Measurements from ENCODE around the gene KCNE4.
"Not testable (repeated sequence)": the region's sequence is repeated elsewhere in the genome, so short reads cannot be mapped to it uniquely, and the experiment has no call there.

Gene KCNE4

DNA sequence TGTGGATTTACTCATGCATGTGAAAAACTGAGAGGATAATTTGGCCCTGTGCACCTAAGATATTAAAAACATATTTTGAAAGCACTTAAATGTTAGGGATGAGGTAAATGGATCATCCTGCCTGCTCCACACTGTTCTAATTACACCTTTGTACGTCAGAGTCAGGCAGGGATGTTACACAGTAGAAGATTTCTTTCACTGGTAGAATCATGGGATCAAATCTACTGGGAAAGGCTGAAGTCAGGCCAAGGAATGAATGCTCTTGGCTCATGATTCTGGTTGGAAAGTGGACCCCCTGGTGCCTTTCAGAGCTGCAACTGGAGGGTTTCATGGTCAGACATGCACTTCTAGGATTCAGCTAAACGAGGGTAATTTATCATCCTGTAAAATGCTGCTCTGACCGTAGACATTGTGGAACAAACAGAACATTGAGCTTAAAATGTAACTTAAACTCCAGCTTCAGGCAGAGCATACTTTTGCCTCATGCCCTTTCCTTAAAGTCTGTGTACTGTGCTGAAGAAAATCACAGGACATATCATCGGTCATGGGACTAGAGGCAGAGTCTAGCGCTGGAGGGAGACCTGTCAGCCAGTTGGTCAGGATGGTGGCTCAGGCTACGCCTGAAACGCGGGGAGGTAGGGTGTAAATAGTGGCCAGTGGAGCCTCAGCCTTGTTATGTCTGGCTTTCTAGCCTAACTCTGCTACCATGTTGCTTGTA lies 4.9 kb downstream of the KCNE4 start:
- DNase-seq (ENCODE audit: low read depth in 1 of 2, low spot score in 1 of 2): no peak

DNA sequence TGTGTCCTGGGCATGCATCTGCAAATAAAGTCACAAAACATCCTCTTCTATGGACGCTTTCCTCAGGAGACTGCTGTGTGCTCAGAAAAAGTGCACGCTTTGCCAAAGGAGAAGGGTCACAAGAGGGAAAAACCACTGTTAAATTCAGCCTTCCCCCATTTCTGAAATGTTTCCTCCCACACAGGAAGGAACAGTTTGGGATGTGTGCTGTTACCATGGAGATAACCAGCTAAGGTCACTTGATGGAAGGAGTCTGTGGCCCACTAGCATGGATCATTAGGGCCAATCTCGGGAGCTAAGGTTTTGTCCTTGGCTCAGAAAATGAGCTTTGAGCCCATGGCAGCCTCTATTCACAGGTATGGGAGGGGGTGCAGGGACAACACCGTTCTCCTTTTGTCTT lies 5.6 kb downstream of the KCNE4 start:
- no peak for DNase-seq (ENCODE audit: low read depth in 1 of 2, low spot score in 1 of 2)

DNA sequence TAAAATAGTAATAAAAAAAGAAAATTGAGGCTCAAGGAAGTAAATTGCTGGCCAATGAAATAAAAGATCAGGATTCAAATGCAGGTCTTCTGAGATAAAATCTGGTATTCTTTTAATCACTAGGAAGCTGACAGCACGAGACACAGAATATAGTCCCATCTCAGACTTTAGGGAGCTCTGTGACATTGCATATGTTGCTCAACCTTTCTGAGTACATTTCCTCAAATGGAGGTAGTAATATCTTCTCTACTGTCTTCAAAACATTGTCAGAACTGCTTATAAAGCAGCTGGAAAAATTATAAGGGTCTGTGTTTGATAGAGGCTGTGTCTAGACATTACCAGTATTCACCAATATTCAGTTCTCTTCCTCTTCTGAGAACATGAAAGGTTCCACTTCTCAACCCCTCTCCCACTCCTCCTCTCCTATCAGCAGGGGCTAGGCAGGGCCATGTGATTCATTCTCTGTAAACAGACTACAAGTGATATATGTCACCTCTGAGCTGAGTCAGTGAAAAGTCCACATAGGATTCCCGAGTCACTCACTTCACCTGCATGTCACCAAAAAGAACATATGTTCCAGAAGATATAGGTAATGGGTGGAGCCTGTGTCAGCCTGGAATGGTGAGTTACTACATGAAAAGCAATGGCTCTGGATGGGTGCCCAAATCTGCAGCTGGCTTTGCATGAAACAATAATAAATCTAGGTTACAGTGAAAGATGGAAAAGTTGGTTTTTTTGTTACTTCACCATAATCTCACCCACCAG lies 7.1 kb downstream of the KCNE4 start:
- DNase-seq (ENCODE audit: low read depth in 1 of 2, low spot score in 1 of 2): no peak

DNA sequence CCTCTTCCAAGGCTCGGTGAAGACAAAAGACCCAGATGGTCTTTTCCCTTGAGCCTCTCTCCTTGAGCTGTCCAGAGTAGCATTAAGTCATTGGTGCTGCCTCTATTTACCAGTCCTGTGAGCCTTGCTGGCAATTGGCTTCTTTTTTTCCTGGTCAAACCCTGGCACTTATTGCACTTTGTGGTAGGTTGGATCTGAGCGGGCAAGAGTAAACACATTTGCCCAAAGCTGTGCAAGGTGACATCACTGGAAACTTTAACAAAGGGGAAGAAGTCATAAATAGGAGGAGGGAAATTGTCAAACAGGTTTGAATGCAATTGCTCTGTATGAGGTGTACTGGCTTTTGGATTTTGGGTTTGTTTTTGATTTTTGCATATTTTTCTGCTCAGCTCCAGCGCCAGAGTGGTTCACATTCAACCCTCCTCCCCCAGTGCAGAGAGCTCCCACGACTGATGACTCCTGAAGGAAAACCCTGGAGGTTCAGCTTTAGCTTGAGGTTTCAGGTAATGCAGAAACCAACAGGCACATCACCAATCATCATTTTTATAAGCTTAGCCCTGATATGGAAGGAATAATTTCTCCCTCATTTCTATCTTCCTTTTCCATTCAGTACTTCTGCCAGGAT lies 8.3 kb downstream of the KCNE4 start:
- DNase-seq (ENCODE audit: low read depth in 1 of 2, low spot score in 1 of 2): no peak

DNA sequence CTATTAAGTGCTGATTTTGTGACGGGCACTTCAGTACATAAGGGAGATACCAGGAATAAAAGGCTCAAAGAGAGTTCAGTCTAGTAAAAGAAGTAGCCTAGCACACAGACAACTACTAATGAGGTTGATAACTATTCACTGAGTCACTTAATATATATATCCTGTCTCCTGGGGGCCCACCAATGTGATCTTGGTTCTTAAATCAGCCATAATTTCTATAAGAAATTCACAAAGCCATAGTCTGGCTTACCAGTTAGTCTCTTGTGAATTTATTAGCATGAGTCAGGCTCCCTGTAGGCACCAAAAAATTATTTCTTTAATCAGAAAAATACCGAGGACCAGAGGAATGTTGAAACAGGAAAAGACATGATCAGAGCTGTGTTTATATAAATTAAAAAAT lies 10.4 kb downstream of the KCNE4 start:
- no peak for DNase-seq (ENCODE audit: low read depth in 1 of 2, low spot score in 1 of 2)

DNA sequence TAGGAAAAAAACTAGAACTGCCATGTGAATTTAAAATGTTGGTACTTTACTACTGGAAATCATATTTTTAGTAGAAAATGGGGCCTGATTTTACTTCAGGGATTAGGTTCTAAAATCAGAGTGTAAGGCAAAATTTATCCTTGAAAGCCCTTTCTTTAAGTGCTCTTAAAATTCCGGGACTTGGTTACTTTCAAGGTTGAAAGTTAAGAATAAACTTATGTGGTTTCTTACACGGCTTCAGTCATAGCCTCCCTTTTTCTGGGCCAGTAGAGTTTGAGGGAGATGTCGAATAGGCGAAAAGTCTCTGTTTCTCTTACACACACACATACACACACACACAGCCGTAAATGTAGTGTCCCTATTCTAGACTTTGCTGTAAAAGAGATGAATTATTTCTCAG lies 13.1 kb downstream of the KCNE4 start:
- no peak for DNase-seq (ENCODE audit: low read depth in 1 of 2, low spot score in 1 of 2)

DNA sequence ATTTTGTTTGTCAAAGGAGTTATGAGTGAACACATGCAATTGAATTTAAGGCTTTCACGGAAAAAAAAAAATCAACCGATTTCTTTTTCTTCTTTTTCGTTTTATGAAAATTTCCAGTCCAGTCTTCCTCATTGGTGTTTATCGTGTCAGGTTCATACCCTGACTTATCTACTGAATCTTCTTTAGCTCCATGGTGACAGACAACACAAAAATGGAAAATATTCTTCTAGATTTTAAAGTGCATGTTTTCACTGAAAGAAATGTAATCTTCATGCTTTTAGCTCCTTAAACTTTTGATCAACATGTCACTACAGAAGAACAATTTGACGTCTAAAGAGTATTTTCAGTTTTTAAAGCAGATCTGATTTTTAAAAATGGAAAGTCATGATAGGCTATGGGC lies 14.7 kb downstream of the KCNE4 start:
- no peak for DNase-seq (ENCODE audit: low read depth in 1 of 2, low spot score in 1 of 2)

DNA sequence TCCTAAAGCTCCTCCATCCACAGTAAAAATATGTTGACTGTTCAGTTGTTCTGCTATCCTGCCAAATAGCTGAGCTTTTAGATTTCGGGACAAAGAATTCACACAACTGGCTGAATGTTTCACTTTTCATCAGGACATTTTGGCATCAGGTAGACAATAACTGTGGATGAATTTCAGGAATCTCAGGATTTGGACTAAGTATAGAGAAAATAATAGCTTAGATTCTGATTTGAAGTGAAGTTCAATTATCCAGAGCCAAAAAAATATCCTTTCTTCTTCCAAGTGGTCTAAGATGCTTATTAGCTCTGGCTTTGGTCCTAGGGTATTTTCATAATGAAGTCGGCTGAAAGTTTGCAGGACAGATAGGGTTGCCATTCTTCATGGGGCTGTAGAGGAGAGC lies 16.1 kb downstream of the KCNE4 start:
- DNase-seq (ENCODE audit: low read depth in 1 of 2, low spot score in 1 of 2): no peak

DNA sequence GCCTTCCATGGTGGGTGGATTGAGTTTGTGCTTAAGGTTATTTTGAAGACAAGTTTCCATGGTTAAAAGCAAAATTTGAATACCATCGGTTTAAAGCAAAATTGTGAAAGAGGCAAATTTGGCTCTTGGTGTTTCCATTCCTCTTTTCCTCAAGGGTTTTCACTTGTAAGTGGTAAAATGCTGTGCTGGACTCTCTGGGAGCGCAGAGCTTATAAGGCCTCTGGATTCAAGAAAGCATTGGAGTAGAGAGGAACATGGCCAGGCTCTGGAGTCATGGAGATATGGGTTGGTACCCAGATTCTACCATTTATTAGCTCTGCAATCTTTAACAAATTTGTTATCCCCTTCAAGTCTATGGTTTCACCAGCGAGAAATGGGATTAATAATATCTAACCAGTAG lies 17.5 kb downstream of the KCNE4 start:
- DNase-seq (ENCODE audit: low read depth in 1 of 2, low spot score in 1 of 2): no peak

DNA sequence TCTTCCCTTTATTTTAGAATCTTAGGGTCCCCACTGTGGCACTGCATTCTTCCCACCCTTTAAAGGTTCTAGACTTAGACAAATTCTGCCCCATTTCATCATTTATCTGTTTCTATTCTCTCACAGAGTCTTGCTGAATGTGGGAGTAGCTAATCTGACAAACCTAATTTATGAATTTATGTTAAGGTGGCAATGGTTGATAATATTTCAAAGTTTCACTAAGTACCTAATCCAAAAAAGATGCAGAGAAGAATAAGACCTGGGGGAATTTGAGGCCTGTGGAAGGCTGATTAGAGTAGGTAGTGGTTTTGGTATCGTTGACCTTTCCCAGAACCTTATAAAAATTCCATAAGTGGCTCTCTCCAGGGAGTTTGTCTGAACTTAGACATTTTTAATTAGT lies 18.0 kb downstream of the KCNE4 start:
- no peak for DNase-seq (ENCODE audit: low read depth in 1 of 2, low spot score in 1 of 2)

DNA sequence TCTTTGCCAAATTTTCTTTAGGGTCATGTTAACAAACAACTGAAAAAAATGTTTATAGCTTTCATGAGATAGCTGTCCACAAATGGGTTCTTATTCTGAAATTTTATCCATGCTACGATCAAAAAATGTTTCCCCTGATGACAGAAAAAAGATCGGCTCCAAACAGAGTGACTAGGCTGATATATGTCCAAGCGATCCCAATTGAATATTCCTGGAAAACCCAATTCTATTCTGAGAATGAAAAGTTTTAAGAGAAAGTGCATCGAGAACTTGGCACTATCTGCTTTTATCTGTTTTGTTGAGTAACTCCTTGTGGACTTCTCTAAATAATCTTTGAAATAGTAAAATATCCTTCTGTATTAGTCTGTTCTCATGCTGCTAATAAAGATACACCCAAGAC lies 19.1 kb downstream of the KCNE4 start:
- no peak for DNase-seq (ENCODE audit: low read depth in 1 of 2, low spot score in 1 of 2)

DNA sequence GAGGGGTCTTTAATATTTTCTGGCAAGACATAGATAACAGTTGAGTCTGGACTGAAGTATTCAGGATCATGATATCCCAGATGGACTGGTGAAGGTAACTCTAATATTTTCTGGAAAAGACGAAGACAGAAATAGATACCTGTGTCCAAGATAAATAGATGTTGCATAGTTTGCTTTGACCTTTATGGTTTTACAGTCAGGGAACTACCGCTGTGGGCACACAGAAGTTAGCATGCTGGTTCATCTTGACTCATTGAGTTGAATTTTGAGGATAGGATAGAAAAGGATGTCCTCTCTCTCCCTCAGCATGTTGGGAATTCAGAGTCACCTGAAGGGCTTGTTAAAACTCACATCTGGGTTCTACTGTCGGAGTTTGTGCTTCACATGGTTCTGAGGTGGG lies 20.8 kb downstream of the KCNE4 start:
- DNase-seq (ENCODE audit: low read depth in 1 of 2, low spot score in 1 of 2): no peak

DNA sequence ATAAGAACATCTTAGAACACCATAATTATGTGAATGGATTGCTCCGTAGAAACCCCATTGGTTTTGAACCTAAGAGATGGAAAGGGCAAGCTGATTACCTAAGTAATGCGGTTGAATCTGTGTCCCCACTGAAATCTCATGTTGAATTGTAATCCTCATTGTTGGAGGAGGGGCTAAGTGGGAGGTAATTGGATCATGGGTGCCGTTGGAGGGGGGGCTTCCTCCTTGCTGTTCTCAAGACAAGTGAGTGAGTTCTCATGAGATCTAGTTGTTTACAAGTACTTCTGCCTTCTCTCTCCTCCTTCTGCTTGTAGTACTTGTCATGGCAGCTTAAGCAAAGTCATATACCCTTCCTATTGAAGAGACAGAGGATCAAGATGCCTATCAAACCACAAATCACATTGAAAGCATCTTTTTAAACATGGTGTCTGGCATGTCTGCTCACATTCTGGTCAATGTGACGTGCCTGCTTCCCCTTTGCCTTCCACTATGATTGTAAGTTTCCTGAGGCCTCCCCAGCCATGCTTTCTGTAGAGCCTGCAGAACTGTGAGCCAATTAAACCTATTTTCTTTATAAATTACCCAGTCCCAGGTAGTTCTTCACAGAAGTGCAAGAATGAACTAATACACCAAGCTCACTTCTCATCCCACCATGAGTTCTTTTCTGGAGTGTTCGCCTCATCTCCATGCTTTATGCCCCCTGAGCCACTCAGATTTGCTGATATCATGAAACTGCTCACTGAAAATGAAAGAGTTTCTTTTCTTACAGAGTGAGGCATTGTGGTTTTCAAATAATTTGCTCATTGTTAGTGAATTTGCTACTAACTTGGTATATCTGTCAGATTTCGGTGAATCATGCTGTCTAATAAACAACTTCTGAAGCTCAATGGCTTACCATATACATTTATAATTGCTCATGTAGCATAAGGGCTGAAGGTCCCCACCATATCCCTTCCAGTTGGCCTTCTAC lies 23.6 kb downstream of the KCNE4 start:
- DNase-seq (ENCODE audit: low read depth in 1 of 2, low spot score in 1 of 2): no peak

DNA sequence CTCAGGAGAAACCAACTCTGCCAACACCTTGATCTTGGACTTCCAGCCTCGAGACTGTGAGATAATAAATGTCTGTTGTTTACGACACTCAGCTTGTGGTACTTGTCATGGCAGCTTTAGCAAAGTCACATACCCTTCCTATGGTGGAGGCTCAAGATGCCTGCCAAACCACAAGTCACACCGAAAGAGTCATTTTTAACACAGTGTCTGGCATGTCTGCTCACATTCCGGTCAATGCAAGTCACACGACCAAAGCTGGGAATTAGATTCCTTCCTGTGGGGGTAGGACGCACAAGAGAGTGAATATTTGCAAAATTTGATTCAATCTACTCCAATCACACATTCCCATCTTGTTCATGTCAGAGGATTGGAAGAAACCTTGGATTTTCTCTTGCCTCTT lies 24.6 kb downstream of the KCNE4 start:
- no peak for DNase-seq (ENCODE audit: low read depth in 1 of 2, low spot score in 1 of 2)

DNA sequence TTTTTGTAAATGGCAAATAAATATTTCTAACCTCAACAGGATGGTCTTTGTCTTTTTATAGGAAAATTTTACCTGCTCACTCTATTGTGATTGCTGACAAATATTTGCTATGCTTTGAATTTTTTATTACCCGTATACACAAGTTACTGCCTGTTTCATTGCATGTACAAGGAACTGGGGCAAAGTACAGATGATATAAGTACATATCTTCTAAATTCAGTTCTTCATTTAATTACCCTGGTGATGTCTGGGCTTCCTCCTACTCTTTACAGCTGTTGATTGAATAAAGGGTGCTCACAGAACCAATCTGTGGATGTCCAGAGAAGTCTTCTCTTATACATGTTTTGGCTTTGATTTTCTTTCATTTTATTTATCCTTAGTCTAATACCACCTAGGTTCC lies 26.5 kb downstream of the KCNE4 start:
- no peak for DNase-seq (ENCODE audit: low read depth in 1 of 2, low spot score in 1 of 2)

DNA sequence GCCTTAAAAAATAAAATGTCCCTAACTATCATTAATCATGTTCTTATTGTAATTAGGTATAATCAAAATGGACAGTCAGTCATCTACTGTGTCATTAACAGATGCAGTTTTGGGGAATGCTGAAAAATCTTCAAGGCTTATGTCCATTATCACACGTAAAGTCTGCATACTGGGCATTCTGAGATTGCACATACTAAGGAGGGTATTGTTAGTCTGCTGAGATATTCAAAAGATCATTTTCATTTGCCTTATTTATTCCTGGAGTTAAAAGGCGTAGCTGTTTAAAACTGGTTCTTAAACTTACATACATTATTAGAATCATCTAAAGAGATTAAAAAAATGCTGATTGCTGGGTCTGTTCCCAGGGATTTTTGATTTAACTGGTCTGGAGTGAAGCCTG lies 27.4 kb downstream of the KCNE4 start:
- DNase-seq (ENCODE audit: low read depth in 1 of 2, low spot score in 1 of 2): no peak

DNA sequence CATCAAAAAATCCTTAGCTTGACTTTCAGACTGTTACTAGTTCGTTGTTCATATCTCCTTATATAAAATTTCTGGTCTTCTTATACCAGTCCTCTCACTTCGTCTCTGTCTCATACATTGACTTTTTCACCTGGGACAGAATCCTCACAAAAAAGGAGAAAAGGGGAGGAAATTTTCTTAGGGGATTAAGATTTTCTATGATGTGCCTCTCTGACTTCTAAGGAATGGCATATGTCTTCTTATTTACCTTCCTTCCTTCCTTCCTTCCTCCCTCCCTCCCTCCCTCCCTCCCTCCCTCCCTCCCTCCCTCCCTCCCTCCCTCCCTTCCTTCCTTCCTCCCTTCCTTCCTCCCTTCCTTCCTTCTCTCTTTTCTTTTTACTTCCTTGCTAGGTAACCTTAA lies 27.9 kb downstream of the KCNE4 start:
- DNase-seq (ENCODE audit: low read depth in 1 of 2, low spot score in 1 of 2): no peak

DNA sequence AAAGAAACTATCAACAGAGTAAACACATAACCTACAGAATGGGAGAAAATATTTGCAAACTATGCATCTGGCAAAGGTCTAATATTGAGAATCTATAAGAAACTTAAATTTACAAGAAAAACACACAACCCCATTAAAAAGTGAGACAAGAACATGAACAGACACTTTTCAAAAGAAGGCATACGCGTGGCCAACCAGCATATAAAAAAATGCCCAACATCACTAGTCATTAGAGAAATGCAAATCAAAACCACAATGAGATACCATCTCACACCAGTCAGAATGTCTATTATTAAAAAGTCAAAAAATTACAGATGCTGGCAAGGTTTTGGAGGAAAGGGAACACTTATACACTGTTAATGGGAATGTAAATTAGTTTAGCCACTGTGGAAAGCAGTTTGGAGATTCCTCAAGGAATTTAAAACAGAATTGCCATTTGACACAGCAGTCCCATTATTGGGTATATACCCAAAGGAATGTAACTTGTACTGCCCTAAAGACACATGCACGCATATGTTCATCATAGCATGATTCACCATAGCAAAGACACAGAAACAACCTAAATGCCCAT lies 28.9 kb downstream of the KCNE4 start:
- not testable (repeated sequence) for DNase-seq (ENCODE audit: low read depth in 1 of 2, low spot score in 1 of 2)

DNA sequence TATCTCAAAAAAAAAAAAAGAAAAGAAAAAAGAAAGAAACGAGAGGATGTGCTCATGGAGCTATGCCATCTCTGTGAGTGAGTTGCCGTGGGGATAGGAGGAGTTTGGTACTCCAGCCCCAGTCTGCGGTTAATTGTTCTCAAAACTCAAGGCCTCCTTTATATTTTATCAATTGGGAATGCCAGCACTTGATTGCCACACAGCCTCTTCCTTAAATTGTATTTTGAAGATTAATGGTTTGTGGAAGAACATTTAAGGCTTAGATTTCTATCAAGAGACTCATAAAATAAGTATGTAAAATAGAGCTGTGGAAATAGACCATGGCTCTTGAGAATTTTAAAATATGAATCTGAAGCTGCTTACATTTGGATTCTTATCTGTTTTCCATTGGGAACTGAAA lies 29.8 kb downstream of the KCNE4 start:
- DNase-seq (ENCODE audit: low read depth in 1 of 2, low spot score in 1 of 2): no peak

DNA sequence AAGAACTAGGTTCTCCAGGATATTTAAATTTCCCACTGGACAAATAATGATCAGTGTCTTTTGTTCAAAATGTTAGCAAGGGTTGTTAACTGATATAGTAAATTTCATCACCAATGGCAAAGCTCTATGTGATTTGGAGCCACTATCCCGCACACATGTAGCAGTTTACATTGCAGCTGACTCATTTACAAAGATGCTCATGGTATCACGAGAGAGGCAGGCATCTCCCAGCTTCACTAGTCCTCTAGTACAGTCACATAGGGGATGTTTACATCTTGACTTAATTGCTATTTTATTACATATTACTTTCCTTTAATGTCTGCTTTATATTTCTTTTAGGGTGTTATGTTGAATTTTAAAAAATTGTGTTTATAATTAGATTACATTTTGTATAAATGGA lies 30.7 kb downstream of the KCNE4 start:
- no peak for DNase-seq (ENCODE audit: low read depth in 1 of 2, low spot score in 1 of 2)
